SK-N-SH (cell line): ENCODE results near the gene PXYLP1. TPM values are rescaled to one million over a fixed set of nuclear protein-coding genes. Genes with fewer than 3 reads are reported as not detected.

ENCODE experiments used
- CTCF ChIA-PET: fragments of 300-600, 350-600 bp; formaldehyde crosslinking; extraction: SDS; loops from one replicate; lab custom pipeline; 2021; lab: Yijun Ruan, JAX
- POLR2A ChIA-PET: fragments of 350-600 bp; sonication (Branson Sonifier 250); formaldehyde crosslinking; extraction: SDS; loops from one replicate; lab custom pipeline; 2020; ENCODE audit warnings: antibody characterized with exemption, inconsistent platforms; lab: Yijun Ruan, JAX
- DNase-seq: peaks from one replicate; pipeline ENCODE4 v3.0.0; 2012
- H2AFZ ChIP-seq: fragments of 200-600 bp; sonication (generic); 2 replicates; pipeline ENCODE4 v1.8.1; 2016; ENCODE audit warnings: antibody characterized with exemption, mild to moderate bottlenecking, low read depth
- H3F3A ChIP-seq: fragments of 200-600 bp; sonication (generic); replicated peaks from 2 replicates; pipeline ENCODE3; 2016; ENCODE audit warnings: antibody characterized with exemption, mild to moderate bottlenecking; ENCODE audit not compliant: insufficient read depth
- H3K27ac ChIP-seq, 2 experiments: fragments of 200-500 bp in 1 of 2; fragments of 200-600 bp in 1 of 2; sonication (Bioruptor generic) in 1 of 2; sonication (generic), shearing (Covaris generic) in 1 of 2; 2 replicates each; pipeline versions ENCODE4 v1.5.1 to v1.6.1; 2014 to 2016; ENCODE audit warnings: low read depth in 2 of 2, inconsistent platforms in 1 of 2, low read length in 1 of 2, mild to moderate bottlenecking in 1 of 2, mixed read lengths in 1 of 2
- H3K27me3 ChIP-seq: fragments of 200-600 bp; sonication (generic), shearing (Covaris generic); 2 replicates; pipeline ENCODE4 v1.6.1; 2016; ENCODE audit warnings: mixed run types; ENCODE audit not compliant: insufficient read depth
- H3K36me3 ChIP-seq, 2 experiments: fragments of 200-500 bp in 1 of 2; fragments of 200-600 bp in 1 of 2; sonication (Bioruptor generic) in 1 of 2; sonication (generic) in 1 of 2; replicated peaks in 1 of 2; 2 replicates each; pipeline versions ENCODE3 to v1.5.1; 2014 to 2016; ENCODE audit warnings: low read length in 1 of 2, mild to moderate bottlenecking in 1 of 2; ENCODE audit not compliant: insufficient read depth in 2 of 2, control insufficient read depth in 1 of 2
- H3K4me1 ChIP-seq, 2 experiments: fragments of 200-500 bp in 1 of 2; fragments of 200-600 bp in 1 of 2; sonication (Bioruptor generic) in 1 of 2; sonication (generic), shearing (Covaris generic) in 1 of 2; 2 replicates each; pipeline versions ENCODE4 v1.5.1 to v1.6.1; 2014 to 2016; ENCODE audit warnings: low read depth in 1 of 2, low read length in 1 of 2, mixed run types in 1 of 2; ENCODE audit not compliant: insufficient read depth in 2 of 2, control insufficient read depth in 1 of 2
- H3K4me2 ChIP-seq: fragments of 200-600 bp; sonication (generic), shearing (Covaris generic); 2 replicates; pipeline ENCODE4 v1.6.1; 2017; ENCODE audit warnings: mixed run types
- H3K4me3 ChIP-seq, 2 experiments: fragments of 200-500 bp in 1 of 2; fragments of 200-600 bp in 1 of 2; sonication (Bioruptor generic) in 1 of 2; sonication (generic), shearing (Covaris generic) in 1 of 2; 2 replicates each; pipeline versions ENCODE4 v1.5.1 to v1.8.1; 2014 to 2016; ENCODE audit warnings: low read depth in 2 of 2, inconsistent platforms in 1 of 2, low read length in 1 of 2, mild to moderate bottlenecking in 1 of 2, mixed read lengths in 1 of 2, moderate library complexity in 1 of 2
- H3K79me2 ChIP-seq: fragments of 200-600 bp; sonication (generic); 2 replicates; pipeline ENCODE4 v1.8.1; 2017; ENCODE audit warnings: mild to moderate bottlenecking; ENCODE audit not compliant: insufficient read depth
- H3K9ac ChIP-seq: fragments of 200-600 bp; sonication (generic); 2 replicates; pipeline ENCODE4 v1.6.1; 2017; ENCODE audit warnings: mixed run types
- H3K9me2 ChIP-seq: fragments of 200-600 bp; sonication (generic); 2 replicates; pipeline ENCODE4 v1.6.1; 2017; ENCODE audit warnings: mixed run types
- H3K9me3 ChIP-seq: fragments of 200-600 bp; sonication (generic); 2 replicates; pipeline ENCODE4 v1.6.1; 2017; ENCODE audit warnings: mixed run types, mild to moderate bottlenecking, moderate library complexity
- H4K20me1 ChIP-seq: fragments of 200-600 bp; sonication (generic); 2 replicates; pipeline ENCODE4 v1.6.1; 2017; ENCODE audit warnings: mild to moderate bottlenecking, mixed run types; ENCODE audit not compliant: insufficient read depth
- FOXJ3 ChIP-seq: sonication (generic); formaldehyde crosslinking; IDR thresholded peaks from 2 replicates; pipeline ENCODE4 v1.5.1; 2020; ENCODE audit warnings: mild to moderate bottlenecking, missing genetic modification reagents
- MEF2A ChIP-seq: IDR thresholded peaks from 2 replicates; pipeline ENCODE4 v1.4.0; 2012; ENCODE audit warnings: low read depth, borderline replicate concordance
- POLR2AphosphoS5 ChIP-seq: IDR thresholded peaks from 2 replicates; pipeline ENCODE4 v1.6.1; 2012; ENCODE audit warnings: low read depth, low read length
- REST ChIP-seq: IDR thresholded peaks from 2 replicates; pipeline ENCODE4 v1.6.1; 2012; ENCODE audit warnings: mild to moderate bottlenecking, low read depth, low read length, moderate library complexity
- RFX5 ChIP-seq: IDR thresholded peaks from 2 replicates; pipeline ENCODE4 v1.6.1; 2012; ENCODE audit warnings: mild to moderate bottlenecking, improper control_type of control experiment, low read length
- SIN3A ChIP-seq: IDR thresholded peaks from 2 replicates; pipeline ENCODE4 v1.6.1; 2012; ENCODE audit warnings: low read depth, mild to moderate bottlenecking, low read length, moderate library complexity, borderline replicate concordance
- TAF1 ChIP-seq: IDR thresholded peaks from 2 replicates; pipeline ENCODE4 v1.6.1; 2012; ENCODE audit warnings: low read depth, mild to moderate bottlenecking, low read length, moderate library complexity, borderline replicate concordance
- TEAD4 ChIP-seq: IDR thresholded peaks from 2 replicates; pipeline ENCODE4 v1.4.0; 2012; ENCODE audit warnings: mild to moderate bottlenecking, borderline replicate concordance; ENCODE audit not compliant: insufficient read depth
- WGBS: methylation state at CpG from one replicate; pipeline ENCODE4 v1.1.6; 2017; ENCODE audit warnings: low lambda C conversion rate; 5-methylcytosine and 5-hydroxymethylcytosine counted together
- polyA plus RNA-seq, 3 experiments: library from polyadenylated mRNA; depleted of rRNA; stranded (reverse); fragments of >200 nt; gene quantifications; 2 replicates each; pipeline ENCODE4 v1.2.3, GENCODE V29; 2012

Gene PXYLP1
- polyA plus RNA-seq, 1 of the 3 experiments (the other 2 are of a cell fraction): 8.6 TPM

GRCh38 chr3:141271279-141272030 is 39.8 kb downstream of the PXYLP1 start:
- 46% methylated on average over 3 of the region's 4 CpGs for WGBS
- Histone ChIP-seq H4K20me1 (no peaks in the 10 kb centered on the region), H3K36me3 (no peaks in the 10 kb centered on the region), H3K4me1 (peaks cover 7 to 9% of the 10 kb centered on the region in 2 experiments; a peak in 2 of 4 replicates), H3K27ac (no peak overlapping the region), H3K9me3 (no peaks in the 10 kb centered on the region), H2AFZ (no peak overlapping the region), H3K4me2 (no peak overlapping the region), H3K9ac (no peak overlapping the region), H3K79me2 (no peaks in the 10 kb centered on the region), H3K4me3 (no peak overlapping the region), H3K27me3 (no peaks in the 10 kb centered on the region), H3K9me2 (no peaks in the 10 kb centered on the region), H3F3A (no peaks in the 10 kb centered on the region)
- no peak for DNase-seq
- ChIA-PET CTCF (interaction anchor here (1.0 to 1.9 kb wide), 3 partner anchors 12 to 73 kb away, joined by 3 to 9 read pairs (median 3); partner anchors contain the start of gene PXYLP1), POLR2A (no interaction called here)
- TF ChIP-seq TEAD4: no peak
- TF ChIP-seq POLR2AphosphoS5: no peak
- no peak for TF ChIP-seq SIN3A
- no peak for TF ChIP-seq RFX5
- no peak for TF ChIP-seq REST
- no peak for TF ChIP-seq MEF2A
- TF ChIP-seq TAF1: no peak

GRCh38 chr3:141272906-141273662 is 41.5 kb downstream of the PXYLP1 start:
- Histone ChIP-seq H3K79me2 (no peaks in the 10 kb centered on the region), H3K9ac (no peak overlapping the region), H3K4me3 (no peak overlapping the region), H3K9me3 (no peaks in the 10 kb centered on the region), H3K4me2 (no peak overlapping the region), H2AFZ (no peak overlapping the region), H3K27me3 (no peaks in the 10 kb centered on the region), H3K4me1 (peaks cover 7 to 9% of the 10 kb centered on the region in 2 experiments; a peak in 2 of 4 replicates), H3K36me3 (no peaks in the 10 kb centered on the region), H3K27ac (no peak overlapping the region), H4K20me1 (no peaks in the 10 kb centered on the region), H3F3A (no peaks in the 10 kb centered on the region), H3K9me2 (no peaks in the 10 kb centered on the region)
- ChIA-PET POLR2A (interaction anchor here (0.6 kb wide), 1 partner anchor 620 kb away, joined by 3 read pairs; no protein-coding TSS in a partner anchor), CTCF (interaction anchor here (0.7 to 2.4 kb wide), 7 partner anchors 9 to 243 kb away, joined by 3 to 10 read pairs (median 3); partner anchors contain the start of gene PXYLP1)
- TF ChIP-seq FOXJ3: no peak
- WGBS: 79% methylated on average over 8 of the region's 8 CpGs
- DNase-seq: no peak
